BE2C (cell line): ENCODE measurements around the gene ZNF410.
A peak's percentile ranks its signal among the peaks of the same experiment; 100 is the strongest.

Experiments
- DNase-seq: peaks from one replicate; pipeline ENCODE4 v3.0.0-alpha.2; 2020
- H3K27me3 ChIP-seq: fragments of 250-450 bp; sonication (Bioruptor Pico); 2 replicates; pipeline ENCODE4 v1.5.1; 2020; ENCODE audit warnings: mild to moderate bottlenecking
- H3K36me3 ChIP-seq: fragments of 250-450 bp; sonication (Bioruptor Pico); 2 replicates; pipeline ENCODE4 v1.5.1; 2020; ENCODE audit warnings: mild to moderate bottlenecking
- H3K4me1 ChIP-seq: fragments of 250-450 bp; sonication (Bioruptor Pico); 2 replicates; pipeline ENCODE4 v1.5.1; 2020
- H3K4me3 ChIP-seq: 2 replicates; pipeline ENCODE4 v1.5.1; 2011; ENCODE audit warnings: low read depth, low read length
- H3K9me3 ChIP-seq: fragments of 250-450 bp; sonication (Bioruptor Pico); 2 replicates; pipeline ENCODE4 v1.5.1; 2020
- CTCF ChIP-seq: IDR thresholded peaks from 2 replicates; pipeline ENCODE4 v1.5.1; 2012; ENCODE audit warnings: mild to moderate bottlenecking, low read depth, low read length

ZNF410 gene

DNA sequence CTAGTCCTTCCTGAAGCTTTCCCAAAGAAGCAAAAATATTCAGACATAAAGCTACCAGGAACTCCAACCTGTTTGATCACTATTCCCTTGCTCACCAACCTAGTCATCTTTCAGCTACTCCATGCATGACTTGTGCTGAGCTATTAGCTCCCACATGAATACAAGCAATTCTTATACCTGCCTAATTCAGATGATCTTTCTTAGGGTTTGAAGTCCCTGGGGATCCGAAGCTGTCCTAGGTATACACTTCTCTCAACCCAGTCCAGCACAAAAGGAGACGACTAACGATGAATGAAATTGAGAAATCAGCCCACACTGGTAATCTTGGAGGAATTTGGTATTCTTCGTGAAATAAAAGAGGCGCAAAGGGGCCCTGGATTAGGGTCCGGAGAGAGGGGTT lies 35.7 kb upstream of the ZNF410 start:
- no peaks in the 10 kb centered on the region for H3K4me1 ChIP-seq
- H3K9me3 ChIP-seq, result no peaks in the 10 kb centered on the region
- no peak for DNase-seq
- no peaks in the 10 kb centered on the region for H3K36me3 ChIP-seq
- peak overlapping the region; percentile 68 for H3K4me3 ChIP-seq
- no peaks in the 10 kb centered on the region for H3K27me3 ChIP-seq
- TF ChIP-seq CTCF, result no peak

GRCh38 chr14:73851567-73852382 lies 34.9 kb upstream of the ZNF410 start, which contains the start of gene PTGR2:
PTGR2 (plus strand) TSS chr14:73851831; CDS start chr14:73858863, 7,032 bp downstream.
- H3K4me3 ChIP-seq, result peak within 1 kb of the TSS; percentile 68
- no peaks in the 10 kb centered on the region for H3K9me3 ChIP-seq
- H3K4me1 ChIP-seq, result no peaks in the 10 kb centered on the region
- H3K27me3 ChIP-seq, result no peaks in the 10 kb centered on the region
- 0 out of 2 replicates have a peak, but pooled peaks have one; percentile 26 for TF ChIP-seq CTCF
- no peaks in the 10 kb centered on the region for H3K36me3 ChIP-seq
- DNase-seq, result peak; percentile 99

DNA sequence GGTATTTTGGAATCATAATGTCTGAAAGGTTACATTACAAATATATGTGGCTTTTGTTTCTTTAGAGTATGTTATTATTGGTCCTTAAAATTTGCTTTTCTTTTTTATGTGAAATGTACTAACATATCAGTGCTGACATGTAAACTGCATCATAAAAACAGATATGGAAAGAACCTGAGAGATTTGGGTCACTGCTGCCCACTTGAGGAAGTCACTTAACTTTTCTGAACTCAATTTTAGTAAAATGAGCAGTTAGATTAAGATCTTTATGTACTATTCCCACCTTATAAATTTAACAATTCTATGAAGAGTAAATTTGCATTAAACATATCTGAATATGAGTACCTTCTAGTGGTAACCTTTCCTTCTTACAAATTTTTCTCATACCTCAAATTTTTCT lies 27.5 kb upstream of the ZNF410 start:
- no peak for DNase-seq
- TF ChIP-seq CTCF, result no peak
- Histone ChIP-seq H3K27me3 (no peaks in the 10 kb centered on the region), H3K4me1 (no peaks in the 10 kb centered on the region), H3K4me3 (no peak overlapping the region), H3K36me3 (peaks cover 8% of the 10 kb centered on the region; the same call in 1 of the 2 replicates), H3K9me3 (no peaks in the 10 kb centered on the region)

DNA sequence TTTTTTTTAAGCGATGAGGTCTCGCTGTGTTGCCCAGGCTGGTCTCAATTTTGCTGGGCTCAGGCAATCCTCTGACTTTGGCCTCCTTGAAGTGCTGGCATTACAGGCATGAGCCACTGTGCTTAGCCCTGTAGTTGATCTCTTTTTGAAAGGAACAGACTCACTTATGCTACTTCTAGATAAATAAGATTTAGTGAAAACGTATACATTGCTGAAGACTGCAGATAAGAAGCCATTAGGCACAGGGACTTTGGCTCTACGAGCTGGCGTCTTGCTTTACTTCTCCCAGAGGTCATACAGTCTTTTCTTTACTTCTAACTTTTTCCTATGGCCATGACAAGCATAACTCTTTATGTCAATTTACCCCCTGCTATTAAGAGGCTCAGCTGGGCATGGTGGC lies 25.6 kb upstream of the ZNF410 start:
- no peak overlapping the region for H3K4me3 ChIP-seq
- TF ChIP-seq CTCF, result no peak
- no peaks in the 10 kb centered on the region for H3K4me1 ChIP-seq
- H3K36me3 ChIP-seq, result peaks cover 8% of the 10 kb centered on the region; the same call in 1 of the 2 replicates
- DNase-seq, result no peak
- H3K27me3 ChIP-seq, result no peaks in the 10 kb centered on the region
- H3K9me3 ChIP-seq, result no peaks in the 10 kb centered on the region

DNA sequence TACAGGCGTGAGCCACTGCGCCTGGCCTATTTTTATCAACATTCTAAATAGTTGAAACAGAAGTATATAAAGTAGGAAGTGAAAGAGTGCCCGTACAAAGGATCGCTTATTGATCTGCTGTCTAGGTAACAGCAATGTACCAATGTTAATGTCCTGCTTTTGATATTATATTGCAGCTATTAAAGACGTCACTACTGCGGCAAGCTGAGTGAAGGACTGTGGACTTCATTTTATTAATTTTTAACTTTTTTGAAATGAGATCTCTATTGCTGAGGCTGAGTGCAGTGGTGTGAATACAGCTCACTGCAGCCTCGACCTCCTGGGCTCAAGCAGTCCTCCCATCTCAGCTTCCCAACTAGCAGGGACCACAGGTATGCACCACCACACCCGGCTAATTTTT lies 24.2 kb upstream of the ZNF410 start:
- DNase-seq, result no peak
- TF ChIP-seq CTCF, result no peak
- H3K4me1 ChIP-seq, result no peaks in the 10 kb centered on the region
- H3K36me3 ChIP-seq, result peaks cover 9% of the 10 kb centered on the region; the same call in 1 of the 2 replicates
- no peaks in the 10 kb centered on the region for H3K9me3 ChIP-seq
- H3K27me3 ChIP-seq, result no peaks in the 10 kb centered on the region
- no peak overlapping the region for H3K4me3 ChIP-seq

GRCh38 chr14:73863209-73863608 lies 23.4 kb upstream of the ZNF410 start:
- no peak for TF ChIP-seq CTCF
- H3K36me3 ChIP-seq, result peaks cover 10% of the 10 kb centered on the region; the same call in 1 of the 2 replicates
- H3K4me3 ChIP-seq, result no peak overlapping the region

More at GRCh38 chr14:73863209-73863608, 23.4 kb upstream of the ZNF410 start:
- Histone ChIP-seq H3K9me3 (no peaks in the 10 kb centered on the region), H3K4me1 (no peaks in the 10 kb centered on the region), H3K27me3 (no peaks in the 10 kb centered on the region)
- DNase-seq, result no peak
